C4-2B (cell line): ENCODE results near the gene FBXO31.

Experiments used
- H3K27ac ChIP-seq: fragments of 450-650 bp; 2 replicates; pipeline ENCODE4 v1.5.1; 2017
- CTCF ChIP-seq: fragments of 450-650 bp; conservative IDR thresholded peaks from 2 replicates; pipeline ENCODE4 v1.5.1; 2017; ENCODE audit warnings: mild to moderate bottlenecking
- ZFX ChIP-seq: fragments of 450-650 bp; IDR thresholded peaks from 2 replicates; pipeline ENCODE4 v1.6.1; 2017

Gene FBXO31, protein sequence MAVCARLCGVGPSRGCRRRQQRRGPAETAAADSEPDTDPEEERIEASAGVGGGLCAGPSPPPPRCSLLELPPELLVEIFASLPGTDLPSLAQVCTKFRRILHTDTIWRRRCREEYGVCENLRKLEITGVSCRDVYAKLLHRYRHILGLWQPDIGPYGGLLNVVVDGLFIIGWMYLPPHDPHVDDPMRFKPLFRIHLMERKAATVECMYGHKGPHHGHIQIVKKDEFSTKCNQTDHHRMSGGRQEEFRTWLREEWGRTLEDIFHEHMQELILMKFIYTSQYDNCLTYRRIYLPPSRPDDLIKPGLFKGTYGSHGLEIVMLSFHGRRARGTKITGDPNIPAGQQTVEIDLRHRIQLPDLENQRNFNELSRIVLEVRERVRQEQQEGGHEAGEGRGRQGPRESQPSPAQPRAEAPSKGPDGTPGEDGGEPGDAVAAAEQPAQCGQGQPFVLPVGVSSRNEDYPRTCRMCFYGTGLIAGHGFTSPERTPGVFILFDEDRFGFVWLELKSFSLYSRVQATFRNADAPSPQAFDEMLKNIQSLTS

DNA sequence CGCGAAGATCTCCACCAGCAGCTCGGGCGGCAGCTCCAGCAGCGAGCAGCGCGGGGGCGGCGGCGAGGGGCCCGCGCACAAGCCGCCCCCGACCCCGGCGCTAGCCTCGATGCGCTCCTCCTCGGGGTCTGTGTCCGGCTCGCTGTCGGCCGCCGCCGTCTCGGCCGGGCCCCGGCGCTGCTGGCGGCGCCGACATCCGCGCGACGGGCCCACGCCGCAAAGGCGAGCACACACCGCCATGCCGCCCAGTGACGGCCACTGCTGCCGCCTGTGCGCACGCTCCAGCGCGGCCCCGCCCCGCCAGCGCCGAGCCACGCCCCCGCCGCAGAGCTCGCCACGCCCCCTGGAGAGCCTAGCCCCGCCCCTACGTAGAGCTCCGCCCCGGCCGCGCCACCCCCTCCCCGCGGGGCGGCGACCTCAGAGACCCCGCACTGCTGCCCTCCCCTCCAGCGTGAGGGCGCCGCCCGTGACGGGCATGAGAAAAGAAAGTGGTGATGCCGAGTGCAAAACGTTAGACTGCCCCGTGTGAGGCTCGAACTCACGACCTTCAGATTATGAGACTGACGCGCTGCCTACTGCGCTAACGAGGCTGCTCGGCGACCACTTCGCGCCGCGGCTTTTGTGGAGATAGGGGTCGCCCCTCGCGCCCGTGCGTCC is at the start of gene FBXO31:
TSS of gene FBXO31 (minus strand) at position 272 of the 657 bp plus-strand sequence. CDS start at position 240, 32 bp downstream.
- peak within 1 kb of the TSS; percentile 78 for H3K27ac ChIP-seq
- TF ChIP-seq CTCF (no peak), ZFX (peak; percentile 66; the same call in 1 of the 2 replicates)

DNA sequence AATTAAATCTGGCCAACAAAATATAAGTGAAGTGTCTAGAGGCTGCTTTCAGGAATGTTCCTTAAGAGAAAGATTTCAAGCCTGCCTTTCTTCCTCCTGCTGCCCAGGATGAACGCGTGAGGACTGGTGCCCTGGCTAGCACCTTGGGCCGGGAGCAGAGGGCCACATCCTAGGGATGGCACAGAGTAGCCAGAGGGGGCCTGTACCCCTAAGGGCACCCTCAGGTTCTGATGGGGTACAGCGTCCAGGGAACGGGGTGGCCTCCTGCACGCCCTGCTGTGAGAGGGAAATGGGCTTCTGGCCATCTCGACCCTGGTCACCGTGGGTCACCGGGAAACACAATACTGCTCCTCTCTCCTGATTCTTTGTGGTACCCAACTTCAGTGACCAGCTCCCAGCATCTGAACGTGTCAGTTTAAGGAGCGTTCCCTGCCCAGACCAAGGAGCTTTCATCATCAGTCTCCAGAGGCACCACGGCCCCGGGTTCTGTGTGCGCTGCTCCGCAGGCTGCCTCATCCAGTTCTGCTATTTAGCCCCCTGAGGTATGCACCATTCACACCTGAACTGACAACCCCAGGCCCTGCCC is 48.8 kb upstream of the FBXO31 start:
- H3K27ac ChIP-seq, result no peak overlapping the region
- TF ChIP-seq CTCF, result no peak
- TF ChIP-seq ZFX, result no peak

GRCh38 chr16:87431926-87432325 is 48.4 kb upstream of the FBXO31 start:
- no peak overlapping the region for H3K27ac ChIP-seq
- TF ChIP-seq CTCF (no peak), ZFX (no peak)

- no peak overlapping the region for H3K27ac ChIP-seq
- no peak for TF ChIP-seq CTCF
These were observed 43.0 kb upstream of the FBXO31 start for GRCh38 chr16:87426423-87427215.

DNA sequence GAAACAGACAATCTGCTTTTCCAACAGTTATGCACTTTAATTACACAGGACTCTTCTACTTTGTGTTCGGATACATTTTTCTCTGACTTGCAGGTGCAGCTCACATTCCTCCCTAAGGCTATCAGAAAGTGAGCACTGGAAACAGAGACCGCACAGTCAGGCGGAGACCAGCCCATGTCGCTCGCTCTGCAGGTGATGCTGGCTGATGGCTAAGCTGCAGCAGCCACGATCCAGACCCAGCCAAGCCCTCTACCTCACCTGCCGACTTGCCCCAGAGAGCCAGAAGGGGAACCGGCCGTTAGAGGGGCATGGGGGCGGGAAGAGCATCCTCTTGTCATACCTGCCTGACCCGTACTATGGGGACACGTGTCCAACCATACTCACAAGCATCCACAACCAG is 42.4 kb upstream of the FBXO31 start:
- TF ChIP-seq CTCF (no peak), ZFX (no peak)
- H3K27ac ChIP-seq, result no peak overlapping the region

GRCh38 chr16:87424266-87424665 is 40.7 kb upstream of the FBXO31 start:
- H3K27ac ChIP-seq, result no peak overlapping the region
- TF ChIP-seq ZFX, result no peak
- no peak for TF ChIP-seq CTCF
